Fibroblast of villous mesenchyme (primary cell): ENCODE results near the gene ANGPTL7. TPM values are rescaled to one million over a fixed set of nuclear protein-coding genes. Genes with fewer than 3 reads are reported as not detected.

ENCODE experiments used
- DNase-seq: peaks from one replicate; pipeline ENCODE4 v3.0.0-alpha.2; 2010; ENCODE audit warnings: low read depth
- H3K4me3 ChIP-seq: 2 replicates; pipeline ENCODE4 v1.5.1; 2011; ENCODE audit warnings: low read depth, mild to moderate bottlenecking, low read length
- CTCF ChIP-seq: IDR thresholded peaks from 2 replicates; pipeline ENCODE4 v1.5.1; 2012; ENCODE audit warnings: low read depth, mild to moderate bottlenecking, low read length; ENCODE audit not compliant: insufficient read depth
- total RNA-seq: library from RNA; depleted of rRNA; stranded (reverse); fragments of >200 nt; gene quantifications from 2 replicates; pipeline ENCODE4 v1.2.3, GENCODE V29; 2012

ANGPTL7 gene
- total RNA-seq, 1 donor = not detected

GRCh38 chr1:11214698-11215380 lies 25.7 kb downstream of the ANGPTL7 start:
- DNase-seq = no peak
- no peak overlapping the region for H3K4me3 ChIP-seq
- no peak for TF ChIP-seq CTCF

GRCh38 chr1:11215381-11216005 lies 26.3 kb downstream of the ANGPTL7 start:
- H3K4me3 ChIP-seq = no peak overlapping the region
- no peak for DNase-seq
- TF ChIP-seq CTCF = no peak

GRCh38 chr1:11216074-11216473 lies 26.9 kb downstream of the ANGPTL7 start:
- no peak for TF ChIP-seq CTCF
- DNase-seq = no peak

GRCh38 chr1:11227106-11228077 lies 38.2 kb downstream of the ANGPTL7 start:
- peak; percentile 4 for DNase-seq
- no peak for TF ChIP-seq CTCF
- no peak overlapping the region for H3K4me3 ChIP-seq

More at GRCh38 chr1:11216074-11216473, 26.9 kb downstream of the ANGPTL7 start:
- no peak overlapping the region for H3K4me3 ChIP-seq

GRCh38 chr1:11229203-11229602 lies 40.0 kb downstream of the ANGPTL7 start:
- H3K4me3 ChIP-seq = no peak overlapping the region
- DNase-seq = no peak
- no peak for TF ChIP-seq CTCF

- DNase-seq = no peak
- TF ChIP-seq CTCF = no peak
- no peak overlapping the region for H3K4me3 ChIP-seq
Observed at GRCh38 chr1:11233208-11233607, 44.1 kb downstream of the ANGPTL7 start.
